Stimulated activated CD8-positive, alpha-beta memory T cell treated with anti-CD3 and anti-CD28 coated beads, Interleukin-15, amount 100 ng/mL, for 48 hours (primary cell): ENCODE measurements around the gene OR6P1.

Experiments
- DNase-seq, 2 donors: peaks; one replicate each; pipeline ENCODE4 v3.0.0-alpha.2; 2020; ENCODE audit warnings: low read depth in 2 of 2

Gene OR6P1

DNA sequence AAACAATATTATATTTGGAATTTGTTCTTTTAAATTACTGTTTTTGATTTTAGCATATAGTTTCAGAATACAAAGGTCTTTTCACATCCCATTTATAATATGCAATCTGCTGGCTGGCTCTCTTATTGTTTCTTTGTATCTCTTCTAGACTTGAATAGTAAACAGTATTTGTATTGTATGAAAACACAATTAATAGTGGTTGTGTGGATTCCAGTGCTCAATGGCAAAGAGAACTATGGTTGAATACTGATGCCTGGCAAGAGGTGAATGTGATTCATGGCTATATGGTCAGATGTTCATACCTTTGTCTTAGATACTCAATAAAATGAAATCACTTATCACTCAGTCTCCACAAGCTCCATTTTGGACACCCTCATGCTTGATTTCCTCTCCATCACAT, 53.4 kb downstream of the OR6P1 start:
- DNase-seq = no peak
